Transverse colon (tissue), 4 donors: ENCODE results near the gene TMEM164. TPM values are rescaled to one million over a fixed set of nuclear protein-coding genes. Genes with fewer than 3 reads are reported as not detected.

Source experiments
- DNase-seq: peaks from one replicate; pipeline ENCODE4 v3.0.0-alpha.2; 2019
- H3K27ac ChIP-seq, 4 donors: fragments of 200-600 bp; sonication (generic); 2 replicates each; pipeline ENCODE4 v1.5.1; 2016 to 2018; ENCODE audit warnings: inconsistent platforms in 4 of 4
- H3K27me3 ChIP-seq: fragments of 200-600 bp; sonication (generic); 2 replicates; pipeline ENCODE4 v1.5.1; 2017; ENCODE audit warnings: inconsistent platforms
- H3K36me3 ChIP-seq, 4 donors: fragments of 200-600 bp; sonication (generic); 2 replicates each; pipeline ENCODE4 v1.5.1; 2017 to 2019; ENCODE audit warnings: inconsistent platforms in 4 of 4
- H3K4me1 ChIP-seq, 4 donors: fragments of 200-600 bp; sonication (generic); 2 replicates each; pipeline ENCODE4 v1.5.1; 2017 to 2020; ENCODE audit warnings: inconsistent platforms in 4 of 4
- H3K4me3 ChIP-seq, 4 donors: fragments of 200-600 bp; sonication (generic); 1 replicate in 1 of 4; 2 replicates in 3 of 4; pipeline versions ENCODE4 v1.5.1 to v1.6.1; 2017 to 2019; ENCODE audit warnings: inconsistent platforms in 4 of 4
- H3K9me3 ChIP-seq, 2 donors: fragments of 200-600 bp; sonication (generic); 2 replicates each; pipeline ENCODE4 v1.5.1; 2017 to 2019; ENCODE audit warnings: inconsistent platforms in 2 of 2
- CTCF ChIP-seq, 5 experiments: fragments of 200-600 bp in 3 of 5; fragments of 450-650 bp in 2 of 5; sonication (generic) in 3 of 5; IDR thresholded peaks; 1 replicate in 2 of 5; 2 replicates in 3 of 5; pipeline ENCODE4 v1.5.1; 2016 to 2017; ENCODE audit warnings: antibody characterized with exemption in 5 of 5, inconsistent platforms in 3 of 5, mild to moderate bottlenecking in 2 of 5, moderate library complexity in 1 of 5
- EP300 ChIP-seq: sonication (generic); formaldehyde crosslinking; IDR thresholded peaks from one replicate; pipeline ENCODE4 v1.6.1; 2017; ENCODE audit warnings: antibody characterized with exemption, low read depth
- POLR2A ChIP-seq: fragments of 450-650 bp; IDR thresholded peaks from one replicate; pipeline ENCODE4 v1.6.1; 2016; ENCODE audit warnings: antibody characterized with exemption, mild to moderate bottlenecking, moderate library complexity
- POLR2AphosphoS5 ChIP-seq, 3 donors: sonication (generic); formaldehyde crosslinking; IDR thresholded peaks; one replicate each; pipeline ENCODE4 v1.6.1; 2016; ENCODE audit warnings: antibody characterized with exemption in 3 of 3
- WGBS, 2 donors: methylation state at CpG; one replicate each; pipeline ENCODE4 v1.1.5; 2018; ENCODE audit warnings: low coverage in 1 of 2; 5-methylcytosine and 5-hydroxymethylcytosine counted together
- in situ Hi-C, 4 donors: fragments of 200-750 bp; cut with MboI; loops; one replicate each; pipeline versions ENCODE4 v1.15.0 to v1.15.1; 2017; ENCODE audit warnings: low sequenced_read_pairs in 3 of 4, low pct_ligation_motif_present in 1 of 4, low pct_unique_long_range_greater_than_20kb in 1 of 4
- intact Hi-C: fragments of 100-400 bp; cut with DNase I; formaldehyde crosslinking; loops from one replicate; pipeline ENCODE4 v1.15.1; 2023; ENCODE audit warnings: low total_unique reads
- total RNA-seq, 4 donors: library from RNA; depleted of rRNA; stranded (reverse); fragments of >200 nt; gene quantifications; one replicate each; pipeline ENCODE4 v1.1.0, GENCODE V29; 2016

TMEM164 gene
- total RNA-seq, 4 donors from 2014 or later, result 19.5 to 112 (median 91.3) TPM

GRCh38 chrX:110056419-110056818 lies 53.5 kb downstream of the TMEM164 start:
- intact Hi-C loops, result no loop called here
- TF ChIP-seq CTCF (IDR thresholded peaks at IDR 0.05) (no peak), POLR2AphosphoS5 (IDR thresholded peaks at IDR 0.05) (no peak), POLR2A (no peak), EP300 (no peak)
- Histone ChIP-seq H3K9me3 (no peaks in the 10 kb centered on the region), H3K4me3 (no peak overlapping the region), H3K27ac (no peak overlapping the region), H3K36me3 (no peaks in the 10 kb centered on the region), H3K4me1 (no peaks in the 10 kb centered on the region), H3K27me3 (no peaks in the 10 kb centered on the region)
- 90% methylated on average over 1 of the region's 1 CpG; no CpG with 5 or more reads in 1 of the 2 donors for WGBS, 2 donors
- DNase-seq, result no peak
- in situ Hi-C loops, result no loop called here

DNA sequence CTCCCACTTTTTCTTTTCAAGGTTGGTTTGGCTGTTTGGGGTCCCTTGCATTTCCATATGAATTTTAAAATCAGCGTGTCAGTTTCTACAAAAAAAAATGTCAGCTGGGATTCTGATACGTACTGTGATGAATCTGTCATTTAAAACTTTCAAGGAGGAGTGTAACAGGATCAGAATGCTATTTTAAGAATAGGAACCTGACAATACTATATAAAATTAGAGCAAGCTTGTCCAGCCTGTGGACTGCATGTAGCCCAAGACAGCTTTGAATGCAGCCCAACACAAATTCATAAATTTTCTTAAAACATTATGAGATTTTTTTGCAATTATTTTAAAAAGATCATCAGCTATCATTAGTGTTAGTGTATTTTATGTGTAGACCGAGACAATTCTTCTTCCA lies 56.5 kb downstream of the TMEM164 start:
- Histone ChIP-seq H3K9me3 (no peaks in the 10 kb centered on the region), H3K4me1 (no peaks in the 10 kb centered on the region), H3K27ac (no peak overlapping the region), H3K4me3 (no peak overlapping the region), H3K36me3 (no peaks in the 10 kb centered on the region), H3K27me3 (no peaks in the 10 kb centered on the region)
- TF ChIP-seq POLR2A, result no peak
- TF ChIP-seq CTCF (IDR thresholded peaks at IDR 0.05), result no peak
- no peak for TF ChIP-seq EP300
- no peak for TF ChIP-seq POLR2AphosphoS5 (IDR thresholded peaks at IDR 0.05)
- intact Hi-C loops (no loop called here), in situ Hi-C loops (no loop called here)
- DNase-seq, result no peak
- WGBS, 2 donors, result 78 to 97% methylated on average over 3 of the region's 3 CpGs

- H3K4me3 ChIP-seq, result no peak overlapping the region
- no peaks in the 10 kb centered on the region for H3K9me3 ChIP-seq
- no peaks in the 10 kb centered on the region for H3K27me3 ChIP-seq
- no peak for DNase-seq
- H3K4me1 ChIP-seq, result no peaks in the 10 kb centered on the region
- TF ChIP-seq POLR2A (no peak), EP300 (no peak), POLR2AphosphoS5 (IDR thresholded peaks at IDR 0.05) (no peak), CTCF (IDR thresholded peaks at IDR 0.05) (no peak)
- no peaks in the 10 kb centered on the region for H3K36me3 ChIP-seq
- in situ Hi-C loops, result no loop called here
- intact Hi-C loops, result no loop called here
- H3K27ac ChIP-seq, result no peak overlapping the region
Observed at GRCh38 chrX:110060317-110060716, 57.4 kb downstream of the TMEM164 start.

DNA sequence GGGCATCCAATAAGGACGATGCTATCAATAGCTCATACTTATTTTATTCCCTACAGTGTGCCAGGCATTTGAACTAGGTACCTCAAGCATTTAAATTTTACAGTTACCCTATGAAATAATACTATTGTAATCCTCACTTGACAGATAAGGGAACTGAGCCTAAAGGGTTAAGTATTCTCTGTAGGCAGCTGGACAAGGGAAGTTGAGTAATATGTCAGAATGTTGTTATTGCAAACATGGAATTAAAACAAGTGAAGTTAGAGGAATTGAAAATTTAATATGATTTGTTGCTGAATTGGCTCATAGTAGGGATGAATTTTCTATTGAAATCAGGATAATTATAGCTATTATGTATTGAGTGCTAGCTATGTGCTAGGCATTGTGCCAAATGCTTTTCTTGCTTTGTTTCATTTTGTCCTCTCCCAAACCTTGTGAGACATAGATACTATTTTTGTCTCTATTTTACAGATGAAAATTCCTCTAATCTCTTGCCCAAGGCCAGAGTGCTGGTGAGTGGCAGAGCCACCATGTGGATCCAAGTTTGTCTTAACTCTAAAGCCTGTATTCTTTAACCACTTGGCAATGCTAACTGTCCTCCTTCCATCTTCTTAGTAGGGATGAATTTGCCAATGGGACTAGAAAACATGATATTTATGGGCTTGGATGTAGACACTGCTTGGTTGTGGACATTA lies 58.1 kb downstream of the TMEM164 start:
- Histone ChIP-seq H3K27me3 (no peaks in the 10 kb centered on the region), H3K4me1 (no peaks in the 10 kb centered on the region), H3K36me3 (no peaks in the 10 kb centered on the region), H3K27ac (no peak overlapping the region), H3K9me3 (no peaks in the 10 kb centered on the region), H3K4me3 (no peak overlapping the region)
- no peak for DNase-seq
- intact Hi-C loops (no loop called here), in situ Hi-C loops (no loop called here)
- 58 to 80% methylated on average over 1 of the region's 1 CpG for WGBS, 2 donors
- TF ChIP-seq POLR2A (no peak), EP300 (no peak)

DNA sequence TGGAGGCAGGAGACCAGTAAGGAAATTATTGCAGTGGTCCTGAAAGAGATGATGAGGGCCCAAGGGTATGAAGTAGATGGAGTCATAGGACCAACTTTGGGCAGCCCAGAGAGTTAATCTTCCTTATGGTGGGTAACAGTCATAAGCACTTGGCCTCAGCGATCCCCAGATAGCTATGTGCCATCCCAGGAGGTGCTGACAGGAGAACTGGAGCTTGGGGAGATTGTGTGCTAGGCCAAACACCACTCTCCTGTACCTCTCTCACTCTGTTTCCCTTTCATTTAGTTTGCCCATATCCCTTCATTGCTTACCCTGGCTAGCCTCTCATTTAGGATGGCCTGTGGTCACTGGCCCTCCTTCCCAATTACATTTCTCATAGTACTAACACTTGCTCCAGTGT lies 60.0 kb downstream of the TMEM164 start:
- in situ Hi-C loops (no loop called here), intact Hi-C loops (no loop called here)
- no peaks in the 10 kb centered on the region for H3K36me3 ChIP-seq
- no peaks in the 10 kb centered on the region for H3K4me1 ChIP-seq
- H3K4me3 ChIP-seq, result no peak overlapping the region
- 73% methylated on average over 1 of the region's 1 CpG; no CpG with 5 or more reads in 1 of the 2 donors for WGBS, 2 donors
- no peak overlapping the region for H3K27ac ChIP-seq
- H3K27me3 ChIP-seq, result no peaks in the 10 kb centered on the region
- no peaks in the 10 kb centered on the region for H3K9me3 ChIP-seq
- no peak for TF ChIP-seq POLR2A
- TF ChIP-seq POLR2AphosphoS5 (IDR thresholded peaks at IDR 0.05), result no peak
- TF ChIP-seq CTCF (IDR thresholded peaks at IDR 0.05), result no peak
- no peak for TF ChIP-seq EP300
- DNase-seq, result no peak
